DOHH2 (cell line): Measurements from ENCODE around the gene TMEM139.

ENCODE experiments used
- EZH2phosphoT487 ChIP-seq: fragments of 200-600 bp; sonication (generic); IDR thresholded peaks from 2 replicates; pipeline ENCODE4 v1.6.1; 2017; ENCODE audit warnings: borderline replicate concordance, mild to moderate bottlenecking, antibody characterized with exemption, low read length, moderate library complexity, mixed read lengths
- TF ChIP-seq, protein P1 (sequence below): fragments of 200-600 bp; sonication (generic); IDR thresholded peaks from one replicate; pipeline ENCODE4 v1.5.1; 2014; ENCODE audit warnings: antibody characterized with exemption, mild to moderate bottlenecking, low read depth, low read length; ENCODE audit not compliant: poor library complexity, severe bottlenecking

DNA sequence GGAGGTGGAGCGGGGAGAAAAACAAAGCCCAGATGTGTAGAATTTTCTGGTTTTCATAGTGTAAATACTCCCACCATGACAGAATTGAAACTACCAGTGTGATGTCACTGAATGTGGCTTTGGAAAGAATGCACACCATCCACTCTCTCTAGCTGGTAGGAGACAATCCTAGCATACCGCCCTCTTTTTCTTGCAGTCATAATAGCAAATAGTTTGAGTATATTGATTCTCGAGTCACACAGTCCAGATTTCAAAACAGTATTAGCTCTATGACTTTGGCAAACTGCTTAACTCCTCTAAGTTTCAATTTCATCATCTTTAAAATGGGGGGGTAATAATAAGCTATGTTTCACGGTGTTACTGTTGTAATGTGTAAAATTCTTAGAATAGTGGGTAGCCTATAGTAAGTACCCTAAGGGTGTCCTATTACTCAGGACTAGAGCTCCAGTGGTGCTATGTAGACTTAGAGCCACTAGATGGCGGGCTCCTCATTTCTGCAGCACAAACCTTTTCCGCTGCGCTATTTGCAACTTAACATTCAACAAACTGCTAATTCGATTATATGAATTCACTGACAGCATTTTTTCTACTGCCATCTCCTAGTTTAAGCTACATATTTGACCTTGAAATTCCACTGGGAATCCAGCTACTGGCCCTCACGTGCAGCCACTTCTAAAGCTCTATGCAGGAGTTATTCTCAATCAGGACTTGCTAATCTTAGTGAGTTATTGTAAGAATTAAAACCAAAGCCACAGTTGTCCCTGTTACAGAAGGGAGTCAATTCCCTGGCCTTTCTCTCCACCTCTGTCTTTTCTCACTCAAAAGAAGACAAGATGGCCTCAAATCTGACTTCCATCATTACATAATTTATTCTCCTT is 44.2 kb upstream of the TMEM139 start:
- TF ChIP-seq, protein P1, sequence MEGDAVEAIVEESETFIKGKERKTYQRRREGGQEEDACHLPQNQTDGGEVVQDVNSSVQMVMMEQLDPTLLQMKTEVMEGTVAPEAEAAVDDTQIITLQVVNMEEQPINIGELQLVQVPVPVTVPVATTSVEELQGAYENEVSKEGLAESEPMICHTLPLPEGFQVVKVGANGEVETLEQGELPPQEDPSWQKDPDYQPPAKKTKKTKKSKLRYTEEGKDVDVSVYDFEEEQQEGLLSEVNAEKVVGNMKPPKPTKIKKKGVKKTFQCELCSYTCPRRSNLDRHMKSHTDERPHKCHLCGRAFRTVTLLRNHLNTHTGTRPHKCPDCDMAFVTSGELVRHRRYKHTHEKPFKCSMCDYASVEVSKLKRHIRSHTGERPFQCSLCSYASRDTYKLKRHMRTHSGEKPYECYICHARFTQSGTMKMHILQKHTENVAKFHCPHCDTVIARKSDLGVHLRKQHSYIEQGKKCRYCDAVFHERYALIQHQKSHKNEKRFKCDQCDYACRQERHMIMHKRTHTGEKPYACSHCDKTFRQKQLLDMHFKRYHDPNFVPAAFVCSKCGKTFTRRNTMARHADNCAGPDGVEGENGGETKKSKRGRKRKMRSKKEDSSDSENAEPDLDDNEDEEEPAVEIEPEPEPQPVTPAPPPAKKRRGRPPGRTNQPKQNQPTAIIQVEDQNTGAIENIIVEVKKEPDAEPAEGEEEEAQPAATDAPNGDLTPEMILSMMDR: peak; percentile 99
- TF ChIP-seq EZH2phosphoT487: no peak
